GM04504 (cell line): ENCODE results near the gene ZNF385A.

Experiments used
- DNase-seq: peaks from one replicate; pipeline ENCODE4 v3.0.0-alpha.2; 2012; ENCODE audit warnings: low read depth

Gene ZNF385A

DNA sequence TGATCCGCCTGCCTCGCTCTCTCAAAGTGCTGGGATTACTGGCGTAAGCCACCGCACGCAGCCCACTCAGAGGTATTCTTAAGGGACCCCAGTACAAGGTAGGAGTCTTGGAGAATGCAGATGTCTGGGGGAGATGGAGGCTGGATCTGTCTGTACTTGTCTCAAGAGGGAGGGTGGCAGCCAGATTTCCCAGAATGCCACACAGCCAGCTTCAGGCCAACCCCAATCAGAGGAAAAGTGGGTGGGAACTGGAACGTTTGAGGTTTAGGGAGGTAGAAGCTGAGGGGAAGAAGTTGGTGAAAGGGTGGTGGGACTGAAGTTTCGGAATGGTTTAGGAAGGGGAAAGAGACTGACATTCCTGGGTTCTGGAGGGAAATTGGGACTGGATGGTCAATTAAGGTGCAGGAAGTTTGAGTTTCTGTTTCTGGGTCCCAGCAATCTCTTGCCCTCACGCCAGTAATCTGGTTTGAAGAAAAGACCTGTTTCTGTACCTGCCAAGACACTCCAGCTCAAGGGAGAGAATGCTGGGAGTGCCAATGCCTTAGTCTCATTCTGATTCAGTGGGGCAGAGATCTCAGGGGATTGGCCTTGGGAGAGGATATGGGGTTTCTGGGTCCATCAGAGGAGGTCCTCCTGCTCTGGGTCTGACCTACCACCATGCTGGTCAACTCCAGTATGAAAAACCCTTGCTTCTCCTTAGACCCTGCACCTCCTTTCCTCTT lies 8.1 kb upstream of the ZNF385A start:
- no peak for DNase-seq

DNA sequence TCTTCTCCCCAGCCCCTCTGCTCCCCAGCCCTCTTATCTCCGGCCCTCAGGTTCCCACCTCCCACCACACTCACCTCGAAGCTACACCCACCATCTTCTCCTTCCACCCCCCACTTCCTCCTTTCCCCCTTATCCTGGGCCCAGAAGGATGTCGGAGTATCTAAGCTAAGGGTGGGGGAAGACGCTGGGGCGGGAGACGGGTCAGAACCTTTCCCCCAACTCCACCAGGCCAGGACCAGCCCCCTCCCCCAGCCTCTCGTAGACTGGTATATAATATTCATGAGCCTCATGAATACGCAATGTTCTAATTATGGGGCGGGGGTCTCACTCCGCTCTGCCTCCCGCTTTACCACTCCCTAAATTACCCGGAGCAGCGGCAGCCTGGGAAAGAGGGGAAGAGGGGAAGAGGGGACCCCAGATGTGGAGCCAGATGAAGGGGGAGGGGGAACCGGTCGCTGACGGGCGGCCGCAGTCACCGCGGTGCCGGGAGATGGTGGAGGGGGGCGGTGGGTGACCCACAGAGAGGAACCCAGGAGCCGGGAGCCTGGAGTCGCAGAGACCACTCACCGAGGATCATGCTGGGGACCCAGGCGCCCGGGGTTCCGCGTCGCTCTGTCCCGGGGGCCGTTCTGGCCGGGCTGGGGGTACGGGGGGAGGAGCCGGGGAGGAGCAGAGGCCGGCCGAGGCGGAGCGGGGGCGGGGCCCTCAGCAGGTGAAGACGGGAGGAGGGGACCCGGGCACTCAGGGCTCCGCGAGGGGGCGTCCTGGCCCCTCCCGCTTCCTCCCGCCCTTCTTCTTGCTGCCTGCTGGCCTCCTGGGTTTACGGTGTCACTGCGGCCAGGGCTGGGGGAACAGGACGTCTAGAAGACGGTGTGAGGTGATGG lies 6.4 kb upstream of the ZNF385A start:
- DNase-seq, result no peak

DNA sequence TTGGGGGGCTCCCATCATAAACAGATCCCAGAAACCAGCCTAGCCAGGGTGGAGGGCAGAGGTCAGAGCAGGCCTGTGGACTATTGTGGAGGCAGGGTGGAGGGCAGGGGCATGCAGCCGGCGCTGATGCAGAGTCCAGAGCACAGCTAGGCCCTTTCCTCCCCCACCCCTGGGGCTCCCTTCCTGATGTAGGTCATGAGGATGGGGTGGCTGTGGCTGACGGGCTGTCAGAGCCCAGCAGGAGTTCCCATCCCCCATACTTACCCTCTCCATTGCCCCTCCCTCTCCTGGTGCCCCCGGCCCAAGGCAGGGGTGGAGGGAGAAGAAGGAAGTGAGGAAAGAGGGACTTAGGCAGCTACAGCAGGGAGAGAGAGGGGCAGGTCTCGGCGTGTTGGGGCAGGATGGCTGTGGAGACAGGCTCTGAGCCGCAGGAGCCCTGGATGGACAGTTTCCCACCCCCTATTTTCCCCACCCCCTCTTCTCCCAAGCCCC lies 5.7 kb upstream of the ZNF385A start:
- DNase-seq, result no peak

DNA sequence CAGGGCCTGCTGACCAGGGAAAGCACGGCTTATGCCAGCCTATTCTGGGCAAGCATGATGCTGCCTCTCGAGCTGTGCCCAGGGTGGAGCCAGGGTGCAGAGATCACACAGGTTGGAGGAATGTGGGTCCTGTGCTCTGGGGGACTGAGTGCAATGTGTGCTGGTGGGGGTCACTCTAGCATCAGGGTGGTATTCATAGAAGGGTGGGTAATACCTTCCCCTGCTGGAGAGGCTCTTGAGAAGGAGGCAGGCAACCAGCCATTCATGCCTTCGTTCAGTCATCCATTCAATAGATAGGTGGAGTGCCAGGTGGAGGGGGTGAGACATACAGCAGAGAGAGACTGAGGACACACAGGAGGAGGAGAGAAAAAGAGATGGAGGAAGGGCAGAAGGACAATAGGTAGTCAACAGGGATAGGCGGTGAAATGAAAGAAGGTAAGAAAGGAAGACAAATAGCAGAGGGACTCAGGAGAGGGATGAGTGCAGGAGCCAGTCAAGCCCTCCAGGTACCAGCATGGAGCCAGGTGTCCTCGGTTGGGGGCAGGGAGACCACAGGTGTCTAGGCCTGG lies 5.2 kb upstream of the ZNF385A start:
- DNase-seq, result no peak

DNA sequence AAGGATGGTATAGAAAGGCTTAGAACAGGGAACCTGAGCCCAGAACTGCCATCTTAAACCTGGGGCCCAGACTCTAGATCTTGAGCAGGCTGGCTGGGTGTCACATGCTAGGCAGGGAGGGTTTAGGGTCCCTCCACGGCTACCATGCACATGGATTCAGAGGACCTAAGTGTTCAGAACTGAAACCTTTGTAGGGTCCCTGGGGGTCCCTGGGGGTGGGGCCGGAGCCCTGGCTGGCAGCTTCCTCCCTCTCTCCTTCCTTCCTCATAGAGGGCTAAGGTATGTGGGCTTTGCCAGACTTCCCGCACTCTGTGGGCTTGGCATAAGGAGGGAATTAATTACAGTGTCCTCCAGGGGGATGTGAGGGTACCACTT lies 4.6 kb upstream of the ZNF385A start:
- no peak for DNase-seq

DNA sequence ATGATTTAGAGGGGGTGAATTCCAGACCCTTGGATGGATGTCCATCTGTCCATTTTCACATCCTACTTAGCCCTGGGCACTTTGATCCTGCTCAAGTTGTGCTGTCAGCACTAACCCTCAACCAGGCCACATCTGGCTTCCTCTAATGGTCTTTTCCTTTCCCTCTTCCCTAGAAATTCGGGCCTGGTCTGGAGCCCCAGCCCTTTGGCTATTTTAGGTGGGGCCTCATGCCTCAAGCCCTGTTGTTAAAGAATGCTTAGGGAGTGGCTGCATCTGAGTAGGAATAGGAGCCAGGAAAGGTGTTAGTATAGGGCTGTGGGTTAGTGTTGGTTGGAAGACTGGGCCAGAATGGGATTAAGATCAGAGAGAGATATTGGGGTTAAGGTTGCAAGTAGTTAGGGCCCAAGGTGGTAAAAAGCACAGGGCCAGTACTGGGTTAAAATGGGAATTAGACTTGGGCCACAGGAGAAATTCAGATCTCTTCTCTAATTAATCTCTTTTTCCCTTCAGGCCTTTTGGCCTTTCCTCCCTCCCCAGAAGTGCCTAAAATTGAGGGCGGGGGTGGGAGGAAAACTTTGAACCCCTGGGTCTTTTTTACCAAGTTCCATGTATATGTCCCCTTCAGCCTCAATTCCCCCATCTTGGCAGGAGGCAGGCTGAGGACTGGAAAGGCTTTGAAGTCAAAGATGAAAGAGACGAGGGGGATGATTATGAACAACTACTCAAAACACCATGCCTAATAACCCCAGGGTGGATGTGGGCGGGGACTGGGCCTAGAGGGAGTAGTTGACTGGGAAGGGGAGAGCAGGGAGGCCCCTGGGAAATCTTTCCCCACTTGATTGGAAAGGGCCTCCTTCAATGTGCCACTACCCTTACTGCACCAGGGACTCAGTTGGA lies 4.0 kb upstream of the ZNF385A start:
- no peak for DNase-seq

DNA sequence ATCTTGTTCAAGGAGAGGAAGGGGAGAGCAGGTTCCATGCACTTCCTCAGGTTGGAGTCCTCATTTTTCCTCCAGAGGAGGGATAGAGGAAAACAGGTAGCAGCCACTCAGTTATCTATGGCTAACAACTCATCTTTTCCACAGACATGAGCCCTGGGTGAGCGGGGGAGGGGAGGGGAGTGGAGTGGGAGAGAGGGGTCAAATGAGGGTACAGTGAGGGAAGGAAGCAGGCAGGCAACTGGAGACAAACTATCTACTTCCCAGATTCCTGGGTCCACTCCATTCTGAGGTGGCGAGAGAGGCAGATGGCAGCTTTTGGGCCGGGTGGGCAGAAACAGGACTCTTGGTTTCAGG lies 2.6 kb upstream of the ZNF385A start:
- DNase-seq, result no peak

DNA sequence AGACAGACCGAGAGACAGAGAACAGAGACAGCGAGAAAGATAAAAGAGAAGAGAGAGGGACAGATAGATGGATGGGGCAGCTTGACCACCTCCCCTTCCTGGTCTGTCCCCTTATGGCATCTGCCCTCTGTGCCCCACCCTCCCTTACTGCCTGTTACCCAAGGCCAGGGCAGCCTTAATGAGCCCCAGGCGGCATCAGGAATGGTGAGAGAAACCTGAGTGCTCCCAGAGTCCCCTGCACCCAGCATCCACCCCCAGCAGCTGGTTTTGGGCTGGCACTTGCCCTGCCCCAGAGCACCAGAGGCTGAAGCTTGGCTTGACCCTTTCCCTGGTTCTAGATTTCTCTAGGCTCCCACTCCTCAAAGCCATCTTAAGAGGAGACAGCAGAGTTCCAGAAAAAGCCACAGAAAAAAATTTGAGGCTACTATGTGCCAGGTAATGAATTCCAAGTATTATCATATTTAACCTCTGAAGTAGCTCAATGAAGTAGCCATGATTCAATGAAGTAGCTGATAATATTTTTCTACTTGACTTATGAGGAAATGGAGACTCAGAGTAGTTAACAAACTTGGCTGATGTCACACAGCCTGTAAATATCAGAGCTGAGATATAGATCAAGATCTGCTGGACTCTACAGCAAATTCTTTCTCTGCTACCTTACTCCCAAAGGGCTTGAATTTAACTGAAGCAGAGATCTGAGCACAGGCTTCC lies 2.0 kb upstream of the ZNF385A start:
- no peak for DNase-seq

DNA sequence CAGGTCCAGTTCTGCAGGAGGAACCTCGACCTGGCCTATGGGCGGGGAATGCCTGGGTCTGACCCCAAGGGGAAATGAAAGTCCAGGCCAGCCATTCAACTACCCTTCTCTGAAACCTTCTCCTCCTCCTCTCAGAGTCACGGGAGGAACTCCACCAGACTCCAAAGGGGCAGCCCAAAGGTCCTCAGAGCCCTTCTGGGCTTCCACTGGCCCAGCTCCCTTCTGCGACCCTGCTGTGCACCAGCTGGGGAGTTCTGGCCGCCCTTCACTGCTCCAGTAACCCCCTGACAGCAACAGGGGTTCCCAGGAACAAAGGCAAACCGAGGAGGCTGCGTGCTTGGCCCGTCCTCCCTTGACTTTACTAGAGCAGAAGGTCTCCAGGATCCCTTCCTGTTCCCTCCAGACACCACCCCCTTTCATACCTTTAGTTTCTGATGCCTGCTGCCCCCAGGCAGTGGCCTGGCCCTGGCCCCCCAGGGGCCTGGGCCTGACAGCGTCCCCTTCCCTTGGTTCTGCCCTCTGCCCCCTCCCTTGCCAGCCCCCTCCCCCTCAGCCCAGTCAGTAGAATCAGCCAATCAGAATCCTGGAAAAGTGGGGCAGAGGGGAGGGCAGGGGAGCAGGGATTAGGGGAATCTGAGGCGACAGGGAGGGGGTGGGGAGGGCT lies 850 bp upstream of the ZNF385A start:
- no peak for DNase-seq

DNA sequence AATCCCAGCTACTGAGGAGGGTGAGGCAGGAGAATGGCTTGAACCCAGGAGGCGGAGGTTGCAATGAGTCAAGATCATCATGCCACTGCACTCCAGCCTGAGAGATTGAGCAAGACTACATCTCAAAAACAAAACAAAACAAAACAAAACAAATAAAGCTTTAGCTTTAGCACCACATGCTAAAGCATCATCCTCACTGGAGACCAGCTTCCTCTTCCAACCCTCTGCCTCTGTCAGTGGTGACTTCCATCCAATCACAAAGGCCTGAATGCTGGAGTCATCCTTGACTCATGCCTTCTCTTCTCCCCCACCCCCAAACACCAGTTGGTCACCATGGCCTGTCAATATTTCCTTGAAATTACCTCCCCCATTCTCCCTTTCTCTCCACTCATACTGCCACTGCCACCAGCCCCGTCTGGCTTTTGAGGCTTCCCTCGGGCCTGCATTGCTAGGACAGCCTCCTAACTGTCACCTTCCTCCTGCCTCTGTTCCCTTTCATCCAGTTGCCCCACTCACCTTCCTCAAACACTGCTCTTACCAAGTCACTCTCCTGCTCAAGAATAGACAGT lies 1.4 kb downstream of the ZNF385A start:
- peak; percentile 88 for DNase-seq

DNA sequence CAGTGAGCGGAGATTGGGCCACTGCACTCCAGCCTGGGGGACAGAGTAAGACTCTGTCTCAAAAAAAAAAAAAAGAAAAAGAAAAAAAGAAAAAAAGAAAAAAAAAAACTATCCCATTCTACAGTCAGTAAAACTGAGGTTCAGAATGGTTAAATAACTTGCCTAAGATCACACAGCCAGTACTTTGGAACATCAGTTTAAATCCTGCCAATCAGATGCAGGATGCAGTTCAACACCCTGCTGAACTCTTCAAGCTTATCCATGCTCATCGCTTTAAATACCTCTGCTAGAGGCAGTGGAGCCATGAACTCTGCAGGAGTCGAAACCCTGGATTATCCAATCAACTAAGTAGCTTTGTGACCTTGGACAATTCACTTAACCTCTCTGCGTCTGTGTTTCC lies 3.4 kb downstream of the ZNF385A start:
- DNase-seq, result no peak

DNA sequence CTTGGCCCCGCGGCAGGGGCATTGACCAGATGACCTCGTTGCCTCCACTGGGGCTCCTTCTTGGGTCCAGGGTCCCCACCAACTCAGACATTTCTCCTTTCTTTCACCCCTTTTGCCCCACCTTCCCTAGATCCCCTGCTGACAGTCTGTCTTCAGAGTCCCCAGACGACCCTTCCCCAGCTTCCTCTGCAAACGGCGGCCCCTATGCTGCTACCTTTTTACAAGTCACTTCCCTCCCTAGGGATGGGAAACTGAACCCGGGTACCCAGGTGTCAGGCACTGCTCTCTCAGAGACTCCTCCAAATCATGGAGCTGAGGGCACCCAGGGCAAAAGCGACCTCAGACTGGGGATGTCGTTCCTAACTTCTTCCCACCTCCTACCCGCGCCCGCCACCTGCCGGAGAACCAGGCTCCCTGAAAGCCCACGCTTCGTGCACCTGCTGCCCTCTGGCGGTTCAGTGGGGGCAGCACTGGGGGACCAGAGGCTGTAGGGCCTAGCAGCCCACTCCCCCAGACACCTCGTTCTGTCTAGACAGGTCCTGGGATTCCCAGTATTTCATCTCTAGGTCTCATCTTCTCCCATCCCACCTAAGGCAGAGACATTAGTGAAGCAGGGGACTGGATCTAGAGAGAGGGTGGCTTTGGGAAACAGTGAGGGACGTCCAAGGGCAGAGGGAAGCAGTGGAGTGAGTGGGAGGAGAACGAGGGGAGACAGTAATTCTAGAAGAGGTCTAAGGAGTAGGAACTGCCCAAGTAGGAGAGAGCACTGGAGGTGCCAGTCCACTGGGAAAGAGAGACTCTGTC lies 4.9 kb downstream of the ZNF385A start:
- peak; percentile 68 for DNase-seq

DNA sequence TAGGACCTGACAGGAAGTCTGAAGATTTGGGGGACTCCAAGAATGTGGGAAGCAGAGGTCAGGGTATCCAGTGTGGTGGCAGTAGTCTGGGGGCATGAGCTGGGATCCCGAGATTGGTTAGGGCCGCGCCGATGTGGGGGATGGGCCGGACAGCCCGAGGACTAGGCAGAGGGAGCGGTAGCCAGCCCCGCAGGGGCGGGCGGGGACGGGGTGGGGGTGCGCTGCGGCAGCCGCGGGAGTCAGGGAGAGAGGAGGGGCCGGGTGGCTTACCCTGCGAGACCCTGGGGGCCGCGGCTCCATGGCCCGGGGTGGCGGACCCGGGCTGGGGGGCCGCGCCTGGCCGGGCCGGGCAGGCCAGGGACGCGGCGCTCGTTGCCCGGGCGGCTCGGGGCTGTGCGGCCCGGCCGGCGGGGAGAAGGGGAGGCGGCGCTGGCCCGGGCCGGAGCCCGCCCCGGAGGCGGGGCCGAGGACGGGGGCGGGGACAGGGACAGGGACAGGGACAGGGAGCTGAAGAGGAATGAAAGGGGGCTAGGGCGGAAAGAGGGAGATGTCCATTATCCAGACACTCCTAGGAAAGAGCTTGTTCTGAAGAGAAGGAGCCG lies 5.6 kb downstream of the ZNF385A start:
- DNase-seq, result no peak

DNA sequence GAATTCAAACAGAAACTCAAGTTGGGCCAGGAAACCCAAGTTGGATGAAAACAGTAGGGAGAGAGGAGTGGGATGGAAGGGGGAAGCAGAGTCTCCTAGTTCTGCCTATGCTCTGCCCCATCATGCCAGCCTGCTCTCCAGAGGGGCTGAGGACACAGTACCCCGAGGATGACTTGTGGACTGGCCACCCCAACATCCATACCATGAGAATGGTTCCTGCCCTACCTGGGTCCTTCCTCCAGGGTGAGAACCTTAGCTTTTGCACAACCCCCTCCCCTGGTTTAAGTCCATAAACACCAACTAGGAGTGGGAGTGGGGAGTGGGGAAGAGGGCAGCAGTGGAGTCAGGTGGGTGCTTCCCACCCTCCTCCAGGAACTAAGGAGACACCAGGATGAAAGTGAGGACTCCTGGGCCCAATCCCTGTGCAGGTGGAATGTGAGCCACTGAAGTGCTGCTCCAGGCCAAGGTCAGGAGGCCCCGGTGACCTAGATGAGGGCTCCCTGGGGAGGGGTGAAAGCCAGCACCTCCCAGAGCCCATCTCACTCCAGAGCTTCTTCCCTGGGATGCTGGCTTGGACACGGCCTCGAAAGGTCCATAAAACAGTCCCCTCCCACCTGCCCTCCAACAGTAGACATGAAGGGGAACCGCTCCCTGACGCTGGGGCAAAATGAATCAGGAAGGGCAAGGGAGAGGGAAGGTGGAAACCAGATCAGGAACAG lies 6.6 kb downstream of the ZNF385A start:
- no peak for DNase-seq

DNA sequence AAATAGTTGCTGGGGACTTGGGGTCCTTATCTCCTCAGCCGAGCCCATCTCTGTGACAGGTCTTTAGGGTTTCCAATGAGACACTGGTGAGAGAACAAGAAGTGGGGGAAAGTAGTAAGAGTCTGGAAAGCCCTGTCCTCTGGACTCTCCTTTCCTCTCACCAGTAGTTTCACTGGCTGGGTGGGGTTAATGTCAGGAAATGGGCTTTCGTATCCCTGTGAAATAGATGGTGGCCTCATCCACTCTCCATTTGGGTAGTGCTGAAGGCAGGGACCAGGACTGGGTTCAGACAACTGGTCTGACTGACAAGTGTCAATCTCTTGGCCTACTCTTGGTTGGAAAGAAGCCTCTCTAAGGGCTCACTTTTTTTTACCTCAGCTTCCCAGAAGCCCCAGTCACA lies 7.5 kb downstream of the ZNF385A start:
- DNase-seq, result no peak

DNA sequence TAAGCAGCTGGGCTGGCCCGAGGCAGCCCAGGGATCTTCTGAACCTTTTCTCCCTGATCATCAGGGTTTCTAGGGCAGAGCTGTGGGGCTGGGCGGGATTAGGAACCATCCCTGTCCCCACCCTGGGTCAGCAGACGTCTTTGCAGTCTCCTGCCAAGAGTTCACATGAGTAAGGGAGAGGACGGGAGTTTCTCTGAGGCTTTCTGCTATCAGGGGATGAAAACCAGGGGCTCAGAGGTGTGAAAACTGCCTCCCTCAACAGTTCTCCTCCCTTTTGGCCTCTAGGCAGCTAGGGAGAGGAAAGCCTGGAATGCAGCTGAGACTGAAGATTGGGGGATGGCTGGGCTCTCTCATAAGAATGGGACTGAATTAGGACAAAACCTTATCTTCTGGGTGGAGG lies 7.9 kb downstream of the ZNF385A start:
- DNase-seq, result no peak

DNA sequence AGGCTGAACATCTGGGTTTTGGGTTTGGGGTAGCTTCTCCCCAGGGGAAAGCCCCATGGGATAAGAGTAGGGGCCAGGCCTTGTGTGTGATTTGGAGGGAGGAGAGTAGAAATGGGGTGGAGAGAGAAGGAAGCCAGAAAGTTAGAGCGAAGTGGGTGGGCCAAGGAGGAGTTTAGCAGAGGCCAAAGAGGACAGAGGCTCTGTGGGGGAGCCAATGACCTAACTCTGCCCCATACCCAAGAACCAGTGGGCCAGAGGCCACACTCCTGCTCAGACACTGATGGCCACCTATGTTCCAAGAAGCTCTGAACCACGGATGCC lies 9.3 kb downstream of the ZNF385A start:
- DNase-seq, result no peak

DNA sequence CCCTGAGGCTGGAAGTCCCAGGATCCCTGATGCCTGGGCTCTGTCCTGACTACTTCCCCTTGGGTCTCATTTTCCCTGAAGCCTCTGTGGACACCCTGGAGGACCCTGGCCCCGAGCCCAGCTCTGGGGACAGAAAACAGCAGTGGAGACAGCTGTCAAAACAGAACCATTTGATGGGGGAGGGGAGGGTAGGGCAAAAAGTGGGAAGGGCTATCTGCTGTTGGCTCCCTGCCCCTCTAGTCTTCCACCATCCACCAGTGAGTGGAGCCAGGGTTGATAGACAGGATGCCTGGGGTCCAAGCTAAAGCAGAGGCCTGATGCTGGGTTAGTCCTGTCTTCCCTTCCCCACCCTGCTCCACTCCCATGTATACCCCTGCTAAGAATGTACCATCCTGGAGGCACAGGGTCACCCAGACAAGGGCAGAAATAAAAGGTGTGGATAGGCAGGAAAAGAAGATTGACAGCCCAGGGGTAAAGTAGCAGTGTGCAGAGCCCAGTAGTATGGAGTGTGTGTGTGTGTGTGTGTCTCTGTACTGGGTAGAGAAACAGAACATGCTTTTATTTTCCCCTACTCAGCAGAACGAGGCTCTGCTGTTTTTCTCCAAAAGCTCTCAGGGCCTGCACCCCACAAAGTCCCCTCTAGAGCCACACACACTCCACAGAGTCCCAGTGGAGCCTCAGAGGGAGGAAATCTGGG lies 9.8 kb downstream of the ZNF385A start:
- no peak for DNase-seq
